Endothelial cell of umbilical vein (primary cell): ENCODE data around the gene RNFT2. TPM values are rescaled to one million over a fixed set of nuclear protein-coding genes. Genes with fewer than 3 reads are reported as not detected.

Experiments
- BruUV-seq: library from RNA; stranded (reverse); fragments of 400-500 nt; replicated peaks from 2 replicates; lab custom pipeline; 2021; lab: Mats Ljungman, UMichigan
- CTCF ChIA-PET: fragments of 300-600, 350-600 bp; sonication (Branson Sonifier 250); formaldehyde crosslinking; loops from one replicate; lab custom pipeline; 2021; ENCODE audit warnings: antibody characterized with exemption, inconsistent platforms; lab: Charles Lee
- POLR2A ChIA-PET: fragments of 300-600, 350-600 bp; sonication (Branson Sonifier 250); formaldehyde crosslinking; loops from one replicate; lab custom pipeline; 2021; ENCODE audit warnings: antibody characterized with exemption, inconsistent platforms; lab: Charles Lee
- DNase-seq: peaks from one replicate; pipeline ENCODE4 v3.0.0-alpha.2; 2011; ENCODE audit warnings: low read depth, low spot score
- FAIRE-seq: peaks from 2 replicates; lab custom pipeline; 2011; peaks lifted over from hg19 to GRCh38; lab: Jason Lieb, UNC
- H2AFZ ChIP-seq: 2 replicates; pipeline ENCODE4 v1.6.0; 2012; ENCODE audit warnings: low read depth, low read length, control low read depth, inconsistent platforms
- H3K27ac ChIP-seq: 2 replicates; pipeline ENCODE4 v1.5.1; 2011; ENCODE audit warnings: low read depth, mild to moderate bottlenecking, control low read depth, low read length, moderate library complexity; ENCODE audit not compliant: insufficient read depth
- H3K27me3 ChIP-seq, 2 experiments: 2 replicates each; pipeline versions ENCODE4 v1.6.0 to v1.6.1; 2011; ENCODE audit warnings: low read length in 2 of 2, mixed read lengths in 1 of 2; ENCODE audit not compliant: control insufficient read depth in 2 of 2, insufficient read depth in 2 of 2
- H3K36me3 ChIP-seq, 2 experiments: 2 replicates in 1 of 2; 3 replicates in 1 of 2; pipeline ENCODE4 v1.5.1; 2011; ENCODE audit warnings: low read length in 2 of 2, mild to moderate bottlenecking in 1 of 2, moderate library complexity in 1 of 2; ENCODE audit not compliant: control insufficient read depth in 2 of 2, insufficient read depth in 2 of 2; ENCODE audit errors: extremely low read depth in 1 of 2
- H3K4me1 ChIP-seq: 3 replicates; pipeline ENCODE4 v1.5.1; 2011; ENCODE audit warnings: mild to moderate bottlenecking, low read length; ENCODE audit not compliant: control insufficient read depth, insufficient read depth; ENCODE audit errors: extremely low read depth
- H3K4me2 ChIP-seq: 2 replicates; pipeline ENCODE4 v1.6.1; 2011; ENCODE audit warnings: low read length, control low read depth, mixed read lengths; ENCODE audit not compliant: insufficient read depth
- H3K4me3 ChIP-seq, 3 experiments: fragments of 200-600 bp in 1 of 3; sonication (generic), shearing (Covaris generic) in 1 of 3; replicated peaks in 1 of 3; 2 replicates each; pipeline ENCODE4 v1.5.1; 2011 to 2016; ENCODE audit warnings: control low read depth in 3 of 3, low read length in 3 of 3, mild to moderate bottlenecking in 2 of 3, inconsistent platforms in 1 of 3, low read depth in 1 of 3, moderate library complexity in 1 of 3; ENCODE audit not compliant: insufficient read depth in 1 of 3
- H3K79me2 ChIP-seq: 2 replicates; pipeline ENCODE4 v1.6.0; 2012; ENCODE audit warnings: low read length, inconsistent platforms; ENCODE audit not compliant: control insufficient read depth, insufficient read depth
- H3K9ac ChIP-seq: replicated peaks from 2 replicates; pipeline ENCODE3; 2011; ENCODE audit warnings: low read length, control low read depth; ENCODE audit not compliant: insufficient read depth; ENCODE audit errors: extremely low read depth
- H3K9me1 ChIP-seq: replicated peaks from 3 replicates; pipeline ENCODE4 v1.6.0; 2011; ENCODE audit warnings: mild to moderate bottlenecking, low read length; ENCODE audit not compliant: control insufficient read depth, insufficient read depth; ENCODE audit errors: extremely low read depth
- H3K9me3 ChIP-seq: replicated peaks from 2 replicates; pipeline ENCODE4 v1.5.1; 2012; ENCODE audit warnings: low read length, inconsistent platforms; ENCODE audit not compliant: control insufficient read depth, insufficient read depth
- H4K20me1 ChIP-seq: replicated peaks from 2 replicates; pipeline ENCODE3; 2011; ENCODE audit warnings: mild to moderate bottlenecking, low read length; ENCODE audit not compliant: control insufficient read depth, insufficient read depth; ENCODE audit errors: extremely low read depth
- EZH2 ChIP-seq: IDR thresholded peaks from 2 replicates; pipeline ENCODE4 v1.6.1; 2012; ENCODE audit warnings: borderline replicate concordance, low read depth, mild to moderate bottlenecking, moderate library complexity, low read length, inconsistent platforms; ENCODE audit not compliant: severe bottlenecking
- FOS ChIP-seq: IDR thresholded peaks from 2 replicates; pipeline ENCODE4 v1.6.1; 2011; ENCODE audit warnings: mild to moderate bottlenecking, low read length, moderate library complexity, borderline replicate concordance; ENCODE audit not compliant: insufficient read depth
- GATA2 ChIP-seq: IDR thresholded peaks from 2 replicates; pipeline ENCODE4 v1.7.0; 2011; ENCODE audit warnings: low read depth, mild to moderate bottlenecking, moderate library complexity, mixed read lengths, low read length; ENCODE audit not compliant: insufficient read length, insufficient read depth
- JUN ChIP-seq: IDR thresholded peaks from 2 replicates; pipeline ENCODE4 v1.6.1; 2011; ENCODE audit warnings: borderline replicate concordance, low read depth; ENCODE audit not compliant: insufficient read length, insufficient read depth
- POLR2A ChIP-seq: IDR thresholded peaks from 2 replicates; pipeline ENCODE4 v1.6.1; 2012; ENCODE audit warnings: low read depth, mild to moderate bottlenecking, control low read depth, low read length
- POLR2AphosphoS5 ChIP-seq: IDR thresholded peaks from 2 replicates; pipeline ENCODE4 v1.6.1; 2012; ENCODE audit warnings: low read depth, mild to moderate bottlenecking, control low read depth, low read length, moderate library complexity; ENCODE audit not compliant: insufficient read depth
- dilution Hi-C: fragments of 300-500 bp; cut with MboI; formaldehyde crosslinking; loops from one replicate; pipeline ENCODE4 v1.15.0; 2019; ENCODE audit warnings: low sequenced_read_pairs; ENCODE audit not compliant: extremely low pct_ligation_motif_present
- intact Hi-C: fragments of 100-400 bp; cut with micrococcal nuclease; formaldehyde crosslinking; loops from one replicate; pipeline ENCODE4 v1.10.0; 2022
- polyA plus RNA-seq, 4 experiments: library from polyadenylated mRNA; depleted of rRNA in 3 of 4; stranded (reverse) in 3 of 4; unstranded in 1 of 4; fragments of >200 nt; gene quantifications; 2 replicates each; pipeline versions ENCODE4 v1.2.1 to v1.2.3, GENCODE V29; 2011 to 2012; ENCODE audit warnings: missing spikeins in 1 of 4
- total RNA-seq: library from RNA; stranded (reverse); gene quantifications from 2 replicates; pipeline ENCODE4 v1.2.3, GENCODE V29; 2021
- TF ChIP-seq, protein P1 (sequence below), 2 donors: IDR thresholded peaks; 1 replicate in 1 of 2; 2 replicates in 1 of 2; pipeline ENCODE4 v1.5.1; 2011; ENCODE audit warnings: low read length in 2 of 2, mild to moderate bottlenecking in 2 of 2, moderate library complexity in 2 of 2, control low read depth in 1 of 2, inconsistent platforms in 1 of 2, low read depth in 1 of 2; ENCODE audit not compliant: insufficient read depth in 1 of 2; ENCODE audit errors: extremely low read depth in 1 of 2

Gene RNFT2
- total and polyA plus RNA-seq, 2 donors (not counting 3 experiments of a cell fraction or from before 2014, with no cell fraction given) = 1.4 to 6.6 TPM

DNA sequence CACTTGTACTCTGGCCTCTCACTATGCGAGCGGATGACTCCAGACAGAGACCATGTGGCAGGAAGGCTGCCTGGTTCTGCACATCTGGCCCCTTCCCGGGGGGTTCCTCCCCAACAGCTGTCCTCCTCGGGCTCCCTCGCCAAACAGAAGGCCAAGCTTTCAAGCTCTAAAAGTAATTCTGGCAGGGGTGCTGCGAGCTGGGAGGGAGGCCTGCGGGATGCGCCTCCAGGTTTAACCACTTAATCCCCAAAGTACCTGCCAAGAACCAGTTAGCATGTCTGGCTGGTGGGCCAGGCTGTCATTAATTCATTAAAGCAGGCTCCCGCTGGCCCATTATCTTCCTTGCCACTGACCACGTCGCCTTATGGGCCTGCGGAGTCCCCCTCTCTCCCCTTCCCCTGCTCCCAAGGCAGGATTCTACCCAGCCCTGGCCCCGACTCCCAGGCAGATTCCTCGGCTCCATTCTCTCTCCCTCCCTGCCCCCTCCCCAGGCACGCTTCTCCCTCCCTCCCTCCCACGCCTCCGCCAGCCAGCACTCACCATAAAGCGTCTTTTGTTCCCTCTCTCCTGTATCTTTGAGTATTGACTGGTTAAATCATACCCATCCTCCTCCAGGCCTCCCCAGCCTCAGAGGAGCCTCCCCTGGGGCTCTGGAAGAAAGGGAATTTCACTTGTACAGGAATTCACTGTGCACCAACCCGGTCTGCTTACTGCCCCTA lies 138.2 kb downstream of the RNFT2 start:
- no peak overlapping the region for H3K4me3 ChIP-seq
- no peak overlapping the region for H3K27ac ChIP-seq
- no peaks in the 10 kb centered on the region for H4K20me1 ChIP-seq
- H3K9me3 ChIP-seq = no peaks in the 10 kb centered on the region
- no peaks in the 10 kb centered on the region for H3K79me2 ChIP-seq
- dilution Hi-C loops (no loop called here), intact Hi-C loops (no loop called here)
- peaks cover 41 to 58% of the 10 kb centered on the region in 2 experiments for H3K27me3 ChIP-seq
- CTCF ChIA-PET = no interaction called here
- DNase-seq = no peak
- POLR2A ChIA-PET = no interaction called here
- no peak overlapping the region for H3K4me2 ChIP-seq
- no peak for FAIRE-seq
- no TSS peak for BruUV-seq
- no peaks in the 10 kb centered on the region for H3K36me3 ChIP-seq
- no peak overlapping the region for H3K9ac ChIP-seq
- no peaks in the 10 kb centered on the region for H3K4me1 ChIP-seq
- H2AFZ ChIP-seq = no peak overlapping the region
- TF ChIP-seq POLR2A = no peak
- TF ChIP-seq JUN = no peak
- no peak for TF ChIP-seq POLR2AphosphoS5
- no peak for TF ChIP-seq FOS
- H3K9me1 ChIP-seq = no peaks in the 10 kb centered on the region

DNA sequence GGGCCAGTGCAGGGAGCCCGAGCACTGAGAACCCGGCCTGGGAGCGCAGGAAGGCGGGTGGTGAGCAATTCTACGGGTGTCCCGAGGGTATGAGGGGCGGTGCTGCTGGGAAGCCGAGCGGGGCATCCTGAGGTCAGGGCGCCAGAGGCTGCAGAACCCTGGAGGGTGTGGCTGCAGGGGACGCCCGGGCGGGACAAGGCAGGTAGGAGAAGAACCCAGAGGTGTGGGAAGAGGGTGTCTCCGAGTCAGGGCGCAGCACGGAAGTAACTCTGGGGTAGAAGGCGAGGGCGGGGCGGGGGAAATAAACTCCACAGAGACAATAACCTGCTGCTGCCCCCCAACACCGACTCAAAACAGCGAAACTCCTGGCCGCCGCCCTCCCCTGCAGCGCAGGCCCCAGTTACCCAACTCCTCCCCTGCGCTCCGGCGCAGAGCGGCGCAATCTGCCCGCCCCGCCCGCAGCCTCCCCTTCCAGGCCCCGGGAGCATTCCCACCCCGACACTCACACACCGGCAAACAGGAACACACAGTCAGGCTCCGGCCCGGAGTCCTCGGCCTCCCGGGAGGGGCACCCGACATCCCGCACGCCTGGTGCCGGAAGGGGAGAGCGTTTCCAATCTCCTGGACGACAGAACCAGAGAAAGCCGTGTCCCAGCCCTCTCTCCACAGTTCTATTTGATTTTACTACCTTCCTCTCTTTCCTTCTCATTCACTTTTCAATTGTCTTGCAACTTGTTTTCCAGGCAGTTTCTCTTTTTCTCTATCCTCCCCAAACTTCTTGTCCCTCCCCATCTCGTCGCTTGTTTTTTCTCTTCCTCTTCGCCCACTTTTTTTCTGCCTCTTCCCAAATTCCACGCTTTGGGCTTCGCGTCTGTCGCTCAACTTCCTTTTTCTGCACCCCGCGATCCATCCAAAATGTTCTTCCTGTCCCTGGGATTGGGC lies 140.7 kb downstream of the RNFT2 start:
- ChIA-PET POLR2A (no interaction called here), CTCF (no interaction called here)
- H4K20me1 ChIP-seq = no peaks in the 10 kb centered on the region
- H3K9me3 ChIP-seq = no peaks in the 10 kb centered on the region
- H3K9ac ChIP-seq = no peak overlapping the region
- H3K4me2 ChIP-seq = peak overlapping the region; percentile 13
- FAIRE-seq = no peak
- H3K9me1 ChIP-seq = no peaks in the 10 kb centered on the region
- H3K4me1 ChIP-seq = no peaks in the 10 kb centered on the region
- DNase-seq = no peak
- H3K4me3 ChIP-seq = no peak overlapping the region
- intact Hi-C loops (no loop called here), dilution Hi-C loops (no loop called here)
- no peak overlapping the region for H3K27ac ChIP-seq
- H3K36me3 ChIP-seq = no peaks in the 10 kb centered on the region
- H3K79me2 ChIP-seq = no peaks in the 10 kb centered on the region
- BruUV-seq = no TSS peak
- H2AFZ ChIP-seq = no peak overlapping the region
- no peak for TF ChIP-seq GATA2
- no peak for TF ChIP-seq JUN
- TF ChIP-seq, protein P1, sequence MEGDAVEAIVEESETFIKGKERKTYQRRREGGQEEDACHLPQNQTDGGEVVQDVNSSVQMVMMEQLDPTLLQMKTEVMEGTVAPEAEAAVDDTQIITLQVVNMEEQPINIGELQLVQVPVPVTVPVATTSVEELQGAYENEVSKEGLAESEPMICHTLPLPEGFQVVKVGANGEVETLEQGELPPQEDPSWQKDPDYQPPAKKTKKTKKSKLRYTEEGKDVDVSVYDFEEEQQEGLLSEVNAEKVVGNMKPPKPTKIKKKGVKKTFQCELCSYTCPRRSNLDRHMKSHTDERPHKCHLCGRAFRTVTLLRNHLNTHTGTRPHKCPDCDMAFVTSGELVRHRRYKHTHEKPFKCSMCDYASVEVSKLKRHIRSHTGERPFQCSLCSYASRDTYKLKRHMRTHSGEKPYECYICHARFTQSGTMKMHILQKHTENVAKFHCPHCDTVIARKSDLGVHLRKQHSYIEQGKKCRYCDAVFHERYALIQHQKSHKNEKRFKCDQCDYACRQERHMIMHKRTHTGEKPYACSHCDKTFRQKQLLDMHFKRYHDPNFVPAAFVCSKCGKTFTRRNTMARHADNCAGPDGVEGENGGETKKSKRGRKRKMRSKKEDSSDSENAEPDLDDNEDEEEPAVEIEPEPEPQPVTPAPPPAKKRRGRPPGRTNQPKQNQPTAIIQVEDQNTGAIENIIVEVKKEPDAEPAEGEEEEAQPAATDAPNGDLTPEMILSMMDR (IDR thresholded peaks at IDR 0.05; ENCODE audit: extremely low read depth in 1 of 2, insufficient read depth in 1 of 2, low read depth in 1 of 2, low read length in 2 of 2) = no peak
- TF ChIP-seq EZH2 = peak; percentile 82
- H3K27me3 ChIP-seq = peaks cover 60 to 77% of the 10 kb centered on the region in 2 experiments
